Uterus (tissue), 4 donors: ENCODE data around the gene FPR2. TPM values are rescaled to one million over a fixed set of nuclear protein-coding genes. Genes with fewer than 3 reads are reported as not detected.

Experiments used
- DNase-seq, 2 donors: peaks; one replicate each; pipeline ENCODE4 v3.0.0-alpha.2; 2019 to 2020
- H3K27ac ChIP-seq, 2 donors: fragments of 200-600 bp; sonication (generic); 1 replicate in 1 of 2; 2 replicates in 1 of 2; pipeline ENCODE4 v1.5.1; 2016 to 2018
- H3K27me3 ChIP-seq, 2 donors: fragments of 200-600 bp; sonication (generic); one replicate each; pipeline ENCODE4 v1.5.1; 2018 to 2019; ENCODE audit warnings: control low read depth in 1 of 2
- H3K36me3 ChIP-seq, 2 donors: fragments of 200-600 bp; sonication (generic); one replicate each; pipeline ENCODE4 v1.5.1; 2019; ENCODE audit warnings: control low read depth in 1 of 2
- H3K4me1 ChIP-seq, 2 donors: fragments of 200-600 bp; sonication (generic); one replicate each; pipeline ENCODE4 v1.5.1; 2018 to 2019; ENCODE audit warnings: control low read depth in 1 of 2
- H3K4me3 ChIP-seq, 2 donors: fragments of 200-600 bp; sonication (generic); 1 replicate in 1 of 2; 2 replicates in 1 of 2; pipeline ENCODE4 v1.5.1; 2018 to 2019; ENCODE audit warnings: mild to moderate bottlenecking in 1 of 2
- H3K9me3 ChIP-seq, 2 donors: fragments of 200-600 bp; sonication (generic); one replicate each; pipeline ENCODE4 v1.5.1; 2019; ENCODE audit warnings: control low read depth in 1 of 2
- POLR2A ChIP-seq, 2 donors: fragments of 450-650 bp; IDR thresholded peaks; one replicate each; pipeline ENCODE4 v1.6.1; 2016; ENCODE audit warnings: antibody characterized with exemption in 2 of 2, mild to moderate bottlenecking in 1 of 2, moderate library complexity in 1 of 2
- intact Hi-C: fragments of 100-400 bp; cut with DNase I; formaldehyde crosslinking; loops from one replicate; pipeline ENCODE4 v1.15.1; 2023; ENCODE audit warnings: low total_unique reads
- total RNA-seq, 4 donors: library from RNA; depleted of rRNA in 3 of 4; stranded (reverse); fragments of >200 nt in 3 of 4; gene quantifications; one replicate each; pipeline versions ENCODE4 v1.1.0 to v1.2.4, GENCODE V29; 2014 to 2023
- TF ChIP-seq, protein P1 (sequence below), 4 experiments: fragments of 200-600 bp in 2 of 4; fragments of 450-650 bp in 2 of 4; sonication (generic) in 2 of 4; IDR thresholded peaks; one replicate each; pipeline ENCODE4 v1.5.1; 2016 to 2019; ENCODE audit warnings: antibody characterized with exemption in 4 of 4, mild to moderate bottlenecking in 2 of 4, moderate library complexity in 1 of 4
- donor health status: DM: yes; HTN: yes; CAD: no.

Gene FPR2
- total RNA-seq, 4 donors from 2014 or later, result 0.58 to 0.76 TPM; not detected in 2

DNA sequence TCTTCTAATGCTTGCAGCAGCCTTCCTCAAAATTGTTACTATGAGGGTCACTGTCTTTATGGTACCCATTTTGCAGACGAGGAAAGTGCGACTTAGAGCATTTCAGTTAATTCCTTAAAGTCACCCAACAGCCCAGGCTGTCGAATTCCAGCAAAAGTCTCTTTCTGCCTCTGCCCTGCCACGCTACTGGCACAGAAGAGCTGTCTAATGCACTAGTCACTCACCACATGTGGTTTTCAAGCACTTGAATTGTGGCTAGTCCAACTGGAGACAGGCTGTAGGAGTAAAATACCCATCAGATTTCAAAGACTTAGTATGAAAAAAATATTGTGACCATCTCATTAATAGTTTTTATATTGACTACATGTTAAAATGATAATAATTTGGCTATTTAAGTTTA lies 11.0 kb upstream of the FPR2 start:
- TF ChIP-seq POLR2A (IDR thresholded peaks at IDR 0.05), result no peak
- TF ChIP-seq, protein P1, sequence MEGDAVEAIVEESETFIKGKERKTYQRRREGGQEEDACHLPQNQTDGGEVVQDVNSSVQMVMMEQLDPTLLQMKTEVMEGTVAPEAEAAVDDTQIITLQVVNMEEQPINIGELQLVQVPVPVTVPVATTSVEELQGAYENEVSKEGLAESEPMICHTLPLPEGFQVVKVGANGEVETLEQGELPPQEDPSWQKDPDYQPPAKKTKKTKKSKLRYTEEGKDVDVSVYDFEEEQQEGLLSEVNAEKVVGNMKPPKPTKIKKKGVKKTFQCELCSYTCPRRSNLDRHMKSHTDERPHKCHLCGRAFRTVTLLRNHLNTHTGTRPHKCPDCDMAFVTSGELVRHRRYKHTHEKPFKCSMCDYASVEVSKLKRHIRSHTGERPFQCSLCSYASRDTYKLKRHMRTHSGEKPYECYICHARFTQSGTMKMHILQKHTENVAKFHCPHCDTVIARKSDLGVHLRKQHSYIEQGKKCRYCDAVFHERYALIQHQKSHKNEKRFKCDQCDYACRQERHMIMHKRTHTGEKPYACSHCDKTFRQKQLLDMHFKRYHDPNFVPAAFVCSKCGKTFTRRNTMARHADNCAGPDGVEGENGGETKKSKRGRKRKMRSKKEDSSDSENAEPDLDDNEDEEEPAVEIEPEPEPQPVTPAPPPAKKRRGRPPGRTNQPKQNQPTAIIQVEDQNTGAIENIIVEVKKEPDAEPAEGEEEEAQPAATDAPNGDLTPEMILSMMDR (IDR thresholded peaks at IDR 0.05), result no peak
- no peaks in the 10 kb centered on the region for H3K9me3 ChIP-seq
- H3K4me3 ChIP-seq, result no peak overlapping the region
- H3K27me3 ChIP-seq, result no peaks in the 10 kb centered on the region
- intact Hi-C loops, result no loop called here
- DNase-seq, result no peak
- H3K36me3 ChIP-seq, result no peaks in the 10 kb centered on the region
- no peak overlapping the region for H3K27ac ChIP-seq
- H3K4me1 ChIP-seq, result no peaks in the 10 kb centered on the region

DNA sequence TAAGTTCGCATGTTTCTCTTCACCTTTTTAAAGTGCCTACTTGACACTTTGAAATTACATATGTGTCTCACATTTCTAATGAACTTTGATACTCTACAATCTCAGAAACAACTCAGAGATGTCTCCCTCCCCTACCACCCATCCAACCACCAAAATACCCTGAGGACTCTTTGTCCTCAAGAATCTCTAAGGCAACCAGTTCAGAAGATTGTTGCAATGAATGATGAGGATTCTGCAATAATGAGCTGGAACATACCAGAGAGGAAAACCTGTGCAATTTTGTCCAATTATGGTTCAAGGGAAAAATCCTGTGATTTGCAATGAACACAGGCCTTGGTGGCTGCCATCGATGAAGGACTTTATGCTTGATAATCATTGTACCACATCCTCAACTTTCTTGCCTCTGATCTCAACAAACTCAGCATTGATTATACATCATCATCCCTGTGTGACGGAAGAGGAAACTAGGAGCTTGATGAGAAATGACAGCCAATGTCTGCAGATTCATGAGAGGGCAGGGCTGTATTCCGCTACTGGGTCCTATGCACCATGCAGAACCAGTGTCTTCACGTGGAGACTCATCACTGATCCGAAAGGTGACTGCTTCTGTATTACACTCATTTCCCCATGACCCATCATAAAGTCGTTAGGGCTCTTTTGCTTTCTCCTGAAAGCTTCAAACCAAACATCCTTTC lies 10.4 kb upstream of the FPR2 start:
- no peak for TF ChIP-seq POLR2A (IDR thresholded peaks at IDR 0.05)
- TF ChIP-seq, protein P1 (IDR thresholded peaks at IDR 0.05), result no peak
- Histone ChIP-seq H3K4me1 (no peaks in the 10 kb centered on the region), H3K36me3 (no peaks in the 10 kb centered on the region), H3K9me3 (no peaks in the 10 kb centered on the region), H3K27ac (no peak overlapping the region), H3K27me3 (no peaks in the 10 kb centered on the region), H3K4me3 (no peak overlapping the region)
- no peak for DNase-seq
- intact Hi-C loops, result no loop called here

DNA sequence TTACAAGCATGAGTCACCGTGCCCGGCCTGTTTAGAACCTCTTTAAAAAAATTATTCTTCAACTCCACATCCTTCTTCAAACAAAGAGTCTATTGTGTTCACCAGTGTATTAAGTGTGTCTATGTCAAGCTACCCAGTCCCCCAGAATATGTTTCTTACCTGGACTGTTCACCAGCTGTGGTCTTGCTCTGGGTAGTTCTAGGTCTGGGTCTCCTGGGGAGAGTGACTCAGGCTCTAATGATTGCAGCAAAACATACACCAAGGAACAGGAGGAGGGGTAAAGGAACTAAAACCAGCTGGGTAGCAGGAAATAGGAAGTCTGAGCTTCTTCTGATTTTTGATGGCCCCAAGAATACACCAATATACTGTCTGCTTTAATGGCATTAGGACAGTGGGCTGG lies 9.3 kb upstream of the FPR2 start, which contains the start of gene FPR1:
Gene FPR1, minus strand, starts transcription at position 224 of the 400 bp plus-strand sequence. CDS start 4,884 bp downstream, outside the sequence.
- no peaks in the 10 kb centered on the region for H3K27me3 ChIP-seq
- H3K36me3 ChIP-seq, result no peaks in the 10 kb centered on the region
- no peak for DNase-seq
- no peaks in the 10 kb centered on the region for H3K4me1 ChIP-seq
- intact Hi-C loops, result no loop called here
- H3K4me3 ChIP-seq, result no peak within 1 kb of the TSS
- H3K27ac ChIP-seq, result no peak within 1 kb of the TSS
- no peak for TF ChIP-seq POLR2A (IDR thresholded peaks at IDR 0.05)
- TF ChIP-seq, protein P1 (IDR thresholded peaks at IDR 0.05), result no peak
- no peaks in the 10 kb centered on the region for H3K9me3 ChIP-seq

DNA sequence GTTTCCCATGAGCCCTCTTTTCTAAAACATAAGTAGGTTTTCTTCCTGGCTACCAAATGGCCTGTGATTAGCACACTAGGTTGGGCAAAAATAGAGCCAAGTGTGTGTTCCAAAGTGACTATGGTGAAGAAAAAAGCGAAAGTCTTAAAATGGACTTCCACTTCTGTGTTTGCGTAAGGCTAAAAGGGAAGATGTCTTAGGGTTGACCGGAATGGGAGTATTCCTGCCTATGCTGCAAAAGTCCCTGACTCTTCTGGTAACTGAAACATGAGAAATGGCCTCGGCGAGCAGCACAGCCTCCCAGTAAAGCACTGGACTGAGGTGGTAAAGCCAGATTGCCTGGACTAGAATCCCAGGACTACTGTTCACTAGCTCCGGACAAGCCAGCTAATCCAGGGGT lies 6.9 kb upstream of the FPR2 start:
- intact Hi-C loops, result no loop called here
- Histone ChIP-seq H3K4me1 (no peaks in the 10 kb centered on the region), H3K27me3 (no peaks in the 10 kb centered on the region), H3K27ac (no peak overlapping the region), H3K36me3 (no peaks in the 10 kb centered on the region), H3K4me3 (no peak overlapping the region), H3K9me3 (no peaks in the 10 kb centered on the region)
- no peak for TF ChIP-seq POLR2A (IDR thresholded peaks at IDR 0.05)
- TF ChIP-seq, protein P1 (IDR thresholded peaks at IDR 0.05), result no peak
- no peak for DNase-seq

DNA sequence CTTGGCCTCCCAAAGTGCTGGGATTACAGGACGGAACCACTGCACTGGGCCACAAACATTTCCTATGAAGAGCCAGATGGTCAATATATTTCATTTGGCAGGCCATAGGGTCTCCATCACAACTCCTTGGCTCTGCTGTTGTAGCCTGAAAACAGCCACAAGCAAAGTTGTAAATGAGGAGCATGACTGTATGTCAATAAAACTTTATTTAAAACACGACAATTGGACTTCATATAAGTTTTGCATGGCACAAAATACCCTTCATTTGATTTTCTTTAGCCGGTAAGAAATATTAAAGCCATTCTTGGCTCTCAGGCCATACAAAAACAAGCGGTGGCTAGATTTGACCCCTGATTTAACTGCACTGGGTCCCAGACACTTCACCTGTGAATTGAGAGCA lies 6.2 kb upstream of the FPR2 start:
- no peak overlapping the region for H3K27ac ChIP-seq
- TF ChIP-seq POLR2A (IDR thresholded peaks at IDR 0.05), result no peak
- TF ChIP-seq, protein P1 (IDR thresholded peaks at IDR 0.05), result no peak
- no peaks in the 10 kb centered on the region for H3K36me3 ChIP-seq
- H3K4me3 ChIP-seq, result no peak overlapping the region
- intact Hi-C loops, result no loop called here
- H3K9me3 ChIP-seq, result no peaks in the 10 kb centered on the region
- H3K4me1 ChIP-seq, result no peaks in the 10 kb centered on the region
- no peak for DNase-seq
- H3K27me3 ChIP-seq, result no peaks in the 10 kb centered on the region
